NCI-H510A treated with DMSO at 0.1 percent for 48 hours (cell line): ENCODE data around the gene LARGE2.

Experiments
- DNase-seq: peaks from one replicate; lab custom pipeline; 2025; lab: John Stamatoyannopoulos, UW

Gene LARGE2

GRCh38 chr11:45964911-45965389, 42.5 kb downstream of the LARGE2 start:
- DNase-seq: peak; percentile 16

GRCh38 chr11:45967506-45967905, 45.0 kb downstream of the LARGE2 start:
- no peak for DNase-seq

GRCh38 chr11:45968901-45969300, 46.4 kb downstream of the LARGE2 start:
- DNase-seq: no peak

- no peak for DNase-seq
These were observed 51.1 kb downstream of the LARGE2 start for GRCh38 chr11:45973601-45974000.

- DNase-seq: no peak
These were observed 52.4 kb downstream of the LARGE2 start for GRCh38 chr11:45974806-45975205.
